ENCODE measurements around the gene GALNT7.

Gene GALNT7

GRCh38 chr4:173288698-173289352 is 120.2 kb downstream of the GALNT7 start:
- no peak for TF ChIP-seq CTCF (IDR thresholded peaks at IDR 0.05; ENCODE audit: low read depth, low read length)
- peaks cover 8% of the 10 kb centered on the region for H3K9me3 ChIP-seq (ENCODE audit: severe bottlenecking)
- H3K27me3 ChIP-seq (ENCODE audit: insufficient read depth, low read depth, severe bottlenecking), result no peaks in the 10 kb centered on the region
- H3K27ac ChIP-seq, result no peak overlapping the region
- DNase-seq, result no peak
- no peak overlapping the region for H3K4me3 ChIP-seq (ENCODE audit: low read depth, low read length)
- H3K36me3 ChIP-seq, result no peaks in the 10 kb centered on the region

GRCh38 chr4:173289353-173289727 is 120.7 kb downstream of the GALNT7 start:
- H3K27ac ChIP-seq, result no peak overlapping the region
- H3K4me3 ChIP-seq (ENCODE audit: low read depth, low read length), result no peak overlapping the region
- H3K36me3 ChIP-seq, result no peaks in the 10 kb centered on the region
- H3K27me3 ChIP-seq (ENCODE audit: insufficient read depth, low read depth, severe bottlenecking), result no peaks in the 10 kb centered on the region
- no peak for DNase-seq
- H3K9me3 ChIP-seq (ENCODE audit: severe bottlenecking), result peaks cover 3% of the 10 kb centered on the region
- TF ChIP-seq CTCF (IDR thresholded peaks at IDR 0.05; ENCODE audit: low read depth, low read length), result no peak

- no peak for DNase-seq
- Histone ChIP-seq H3K9me3 (ENCODE audit: severe bottlenecking) (peaks cover 2% of the 10 kb centered on the region), H3K27ac (no peak overlapping the region), H3K27me3 (ENCODE audit: insufficient read depth, low read depth, severe bottlenecking) (no peaks in the 10 kb centered on the region), H3K4me3 (ENCODE audit: low read depth, low read length) (no peak overlapping the region), H3K36me3 (no peaks in the 10 kb centered on the region; the same call in 1 of the 2 replicates)
- TF ChIP-seq CTCF (IDR thresholded peaks at IDR 0.05; ENCODE audit: low read depth, low read length), result no peak
Measured at GRCh38 chr4:173291899-173292298, 123.3 kb downstream of the GALNT7 start.

GRCh38 chr4:173293663-173294062 is 125.1 kb downstream of the GALNT7 start:
- Histone ChIP-seq H3K27ac (no peak overlapping the region), H3K4me3 (ENCODE audit: low read depth, low read length) (no peak overlapping the region), H3K36me3 (no peaks in the 10 kb centered on the region; the same call in 1 of the 2 replicates), H3K9me3 (ENCODE audit: severe bottlenecking) (no peaks in the 10 kb centered on the region), H3K27me3 (ENCODE audit: insufficient read depth, low read depth, severe bottlenecking) (no peaks in the 10 kb centered on the region)
- DNase-seq, result no peak
- TF ChIP-seq CTCF (IDR thresholded peaks at IDR 0.05; ENCODE audit: low read depth, low read length), result no peak

GRCh38 chr4:173294444-173294843 is 125.8 kb downstream of the GALNT7 start:
- H3K27ac ChIP-seq, result no peak overlapping the region
- TF ChIP-seq CTCF (IDR thresholded peaks at IDR 0.05; ENCODE audit: low read depth, low read length), result no peak
- H3K4me3 ChIP-seq (ENCODE audit: low read depth, low read length), result no peak overlapping the region
- no peaks in the 10 kb centered on the region for H3K9me3 ChIP-seq (ENCODE audit: severe bottlenecking)
- H3K36me3 ChIP-seq, result no peaks in the 10 kb centered on the region; the same call in 1 of the 2 replicates
- no peak for DNase-seq
- H3K27me3 ChIP-seq (ENCODE audit: insufficient read depth, low read depth, severe bottlenecking), result no peaks in the 10 kb centered on the region
